ENCODE measurements around the gene PCNX1.

GRCh38 chr14:70934084-70934483 is 26.8 kb downstream of the PCNX1 start:
- no peak for TF ChIP-seq EZH2 (IDR thresholded peaks at IDR 0.05)
- no peak for TF ChIP-seq POLR2AphosphoS5 (IDR thresholded peaks at IDR 0.05; ENCODE audit: borderline replicate concordance, low read depth, low read length)

Data from SK-N-MC (cell line).